Upper lobe of left lung (tissue), 4 donors: ENCODE data around the gene NGEF.

Experiments used
- CTCF ChIP-seq, 6 experiments: fragments of 450-650 bp in 4 of 6; fragments of 200-600 bp in 2 of 6; sonication (generic) in 2 of 6; IDR thresholded peaks; one replicate each; pipeline ENCODE4 v1.5.1; 2016 to 2019; ENCODE audit warnings: antibody characterized with exemption in 6 of 6
- EP300 ChIP-seq, 4 donors: sonication (generic); formaldehyde crosslinking; IDR thresholded peaks; one replicate each; pipeline ENCODE4 v1.5.1; 2017; ENCODE audit warnings: antibody characterized with exemption in 4 of 4, control low read depth in 2 of 4

- TF ChIP-seq CTCF (IDR thresholded peaks at IDR 0.05) (no peak), EP300 (IDR thresholded peaks at IDR 0.05) (no peak)
Observed at GRCh38 chr2:232885264-232885961, 127.6 kb downstream of the NGEF start.
